ENCODE measurements around the gene CCDC6.

- peak; percentile 8 for TF ChIP-seq CTCF (IDR thresholded peaks at IDR 0.05; ENCODE audit: poor library complexity, severe bottlenecking)
- TF ChIP-seq REST (IDR thresholded peaks at IDR 0.05; ENCODE audit: borderline replicate concordance) = no peak
- no peak for TF ChIP-seq RAD21 (conservative IDR thresholded peaks at IDR 0.05)
- TF ChIP-seq MXI1 (conservative IDR thresholded peaks at IDR 0.05; ENCODE audit: poor library complexity, severe bottlenecking) = no peak
- no peak for TF ChIP-seq POLR2AphosphoS5 (IDR thresholded peaks at IDR 0.05)
- TF ChIP-seq SMC3 (conservative IDR thresholded peaks at IDR 0.05; ENCODE audit: poor library complexity) = no peak
- no peak for TF ChIP-seq EZH2 (IDR thresholded peaks at IDR 0.05; ENCODE audit: borderline replicate concordance, insufficient read depth, low read length, poor library complexity, severe bottlenecking)
Observed at GRCh38 chr10:59809644-59809974, 96.7 kb downstream of the CCDC6 start.

Measured in neural cell (in vitro differentiated cells).